Psoas muscle (tissue), 8 donors: ENCODE measurements around the gene CKMT2. TPM values are rescaled to one million over a fixed set of nuclear protein-coding genes. Genes with fewer than 3 reads are reported as not detected.

Experiments
- ATAC-seq, 4 donors: fragments of 200-7000 bp; cut with Tn5 transposase; one replicate each; pipeline ENCODE4 v1.9.1; 2020; ENCODE audit warnings: moderate library complexity in 3 of 4, mild to moderate bottlenecking in 2 of 4
- DNase-seq, 2 donors: peaks; one replicate each; pipeline ENCODE4 v3.0.0-alpha.2; 2020
- H3K27ac ChIP-seq: fragments of 200-600 bp; one replicate; pipeline ENCODE4 v1.8.0; 2022
- H3K27me3 ChIP-seq, 3 donors: fragments of 200-600 bp in 1 of 3; one replicate each; pipeline versions ENCODE4 v1.6.1 to v1.8.0; 2013 to 2022; ENCODE audit warnings: low read length in 2 of 3, mild to moderate bottlenecking in 2 of 3, moderate library complexity in 1 of 3; ENCODE audit not compliant: insufficient read depth in 3 of 3
- H3K36me3 ChIP-seq, 2 donors: fragments of 200-600 bp in 1 of 2; one replicate each; pipeline versions ENCODE4 v1.6.1 to v1.8.0; 2013 to 2022; ENCODE audit warnings: low read depth in 1 of 2, mild to moderate bottlenecking in 1 of 2, moderate library complexity in 1 of 2; ENCODE audit not compliant: insufficient read depth in 1 of 2
- H3K4me1 ChIP-seq: fragments of 200-600 bp; one replicate; pipeline ENCODE4 v1.8.0; 2022
- H3K4me3 ChIP-seq: fragments of 200-600 bp; one replicate; pipeline ENCODE4 v1.8.0; 2022; ENCODE audit warnings: mild to moderate bottlenecking
- H3K9me3 ChIP-seq: fragments of 200-600 bp; one replicate; pipeline ENCODE4 v1.8.0; 2022
- CTCF ChIP-seq: fragments of 200-600 bp; IDR thresholded peaks from one replicate; pipeline ENCODE4 v1.8.0; 2022; ENCODE audit warnings: antibody characterized with exemption
- WGBS, 3 donors: extraction: QIAGEN DNeasy Blood & Tissue Kit; methylation state at CpG; one replicate each; pipeline versions ENCODE4 v1.1.6 to v1.1.7; 2013; 5-methylcytosine and 5-hydroxymethylcytosine counted together
- intact Hi-C, 2 donors: fragments of 100-400 bp; cut with DNase I; formaldehyde crosslinking; loops; one replicate each; pipeline versions ENCODE4 v1.11.0 to v1.14.2; 2022
- polyA plus RNA-seq, 3 donors: library from polyadenylated mRNA; stranded (reverse); fragments of 200-250 nt; gene quantifications; one replicate each; pipeline ENCODE4 v1.2.3, GENCODE V29; 2013
- total RNA-seq, 4 donors: library from RNA; stranded (reverse); fragmentation: NEBNext Ultra II Directional in 2 of 4; extraction: Animal tissue kit (Norgen Biotek cat#: 25700) in 2 of 4; gene quantifications; one replicate each; pipeline versions ENCODE4 v1.2.1 to v1.2.4, GENCODE V29; 2021 to 2023
- donor health status: healthy with polysubstance abuse.
- donor health status: DM: no; HTN: no; CAD: no; lungs with moderate emphysema.
- donor health status: Bipolar disorder and iron deficiency.
- donor health status: healthy.
- donor health status: DM: yes; HTN: yes; CAD: no.
- donor health status: DM: no; HTN: no; CAD: no.
- donor health status: DM: no; HTN: no; CAD: no.
- donor health status: DM: yes; HTN: yes; CAD: no.

CKMT2 gene
- total and polyA plus RNA-seq, 7 donors = 517 to 1,358 (median 667) TPM

GRCh38 chr5:81228084-81228483 is 5.0 kb upstream of the CKMT2 start:
- no peak for TF ChIP-seq CTCF
- peaks cover 9% of the 10 kb centered on the region for H3K4me1 ChIP-seq
- ATAC-seq (no peak), DNase-seq (no peak)
- H3K27ac ChIP-seq = no peak overlapping the region
- H3K4me3 ChIP-seq = no peak overlapping the region
- no peaks in the 10 kb centered on the region for H3K36me3 ChIP-seq
- H3K9me3 ChIP-seq = no peaks in the 10 kb centered on the region
- intact Hi-C loops = no loop called here
- WGBS, 3 donors = 52 to 60% (median 55%) methylated on average over 4 of the region's 4 CpGs
- H3K27me3 ChIP-seq = no peaks in the 10 kb centered on the region

- intact Hi-C loops = no loop called here
- TF ChIP-seq CTCF = no peak
- H3K9me3 ChIP-seq = no peaks in the 10 kb centered on the region
- no peaks in the 10 kb centered on the region for H3K36me3 ChIP-seq
- DNase-seq (no peak), ATAC-seq (no peak)
- H3K4me1 ChIP-seq = peaks cover 19% of the 10 kb centered on the region
- H3K4me3 ChIP-seq = no peak overlapping the region
- no peak overlapping the region for H3K27ac ChIP-seq
- no peaks in the 10 kb centered on the region for H3K27me3 ChIP-seq
- WGBS, 3 donors = 87 to 94% (median 91%) methylated on average over 8 of the region's 8 CpGs
Measured at GRCh38 chr5:81230416-81230815, 2.7 kb upstream of the CKMT2 start.

- ATAC-seq (peak; percentile 77 to 86 (median 84)), DNase-seq (peak; percentile 84 to 94)
- TF ChIP-seq CTCF = no peak
- H3K27me3 ChIP-seq = no peaks in the 10 kb centered on the region
- intact Hi-C loops = no loop called here
- H3K9me3 ChIP-seq = no peaks in the 10 kb centered on the region
- peaks cover 0 to 4% of the 10 kb centered on the region in 2 donors for H3K36me3 ChIP-seq
- 7 to 24% (median 11%) methylated on average over 12 of the region's 12 CpGs for WGBS, 3 donors
- peak overlapping the region; percentile 78 for H3K4me3 ChIP-seq
- peaks cover 37% of the 10 kb centered on the region for H3K4me1 ChIP-seq
- H3K27ac ChIP-seq = peak overlapping the region; percentile 98
Measured at GRCh38 chr5:81232464-81233079, 550 bp upstream of the CKMT2 start.

GRCh38 chr5:81234299-81234698 is 1.2 kb downstream of the CKMT2 start:
- 29 to 41% (median 32%) methylated on average over 7 of the region's 7 CpGs for WGBS, 3 donors
- peak; percentile 2 to 18 (median 12) for ATAC-seq
- no peak for DNase-seq

More at GRCh38 chr5:81234299-81234698, 1.2 kb downstream of the CKMT2 start:
- no peak for TF ChIP-seq CTCF
- intact Hi-C loops = no loop called here
- peaks cover 0 to 4% of the 10 kb centered on the region in 2 donors for H3K36me3 ChIP-seq
- peak overlapping the region; percentile 98 for H3K27ac ChIP-seq
- peak overlapping the region; percentile 78 for H3K4me3 ChIP-seq
- H3K9me3 ChIP-seq = no peaks in the 10 kb centered on the region
- H3K4me1 ChIP-seq = peaks cover 53% of the 10 kb centered on the region
- no peaks in the 10 kb centered on the region for H3K27me3 ChIP-seq
